ENCODE measurements around the gene SERTAD2. TPM values are rescaled to one million over a fixed set of nuclear protein-coding genes. Genes with fewer than 3 reads are reported as not detected.

The SERTAD2 gene
- total and polyA plus RNA-seq, 9 donors = 9.9 to 26.8 (median 20.8) TPM

GRCh38 chr2:64622443-64623241 lies 31.1 kb downstream of the SERTAD2 start:
- no peak overlapping the region for H3K4me3 ChIP-seq
- 77 to 78% (median 78%) methylated on average over 13 of the region's 13 CpGs for WGBS, 3 donors
- H3K9me3 ChIP-seq = no peaks in the 10 kb centered on the region
- intact Hi-C loops (cut with DNase I) = no loop called here
- peak in 3 of 5 donors; percentile 31 to 50 (median 41) for DNase-seq
- no peak for TF ChIP-seq POLR2A (IDR thresholded peaks at IDR 0.05)
- TF ChIP-seq, protein P1, sequence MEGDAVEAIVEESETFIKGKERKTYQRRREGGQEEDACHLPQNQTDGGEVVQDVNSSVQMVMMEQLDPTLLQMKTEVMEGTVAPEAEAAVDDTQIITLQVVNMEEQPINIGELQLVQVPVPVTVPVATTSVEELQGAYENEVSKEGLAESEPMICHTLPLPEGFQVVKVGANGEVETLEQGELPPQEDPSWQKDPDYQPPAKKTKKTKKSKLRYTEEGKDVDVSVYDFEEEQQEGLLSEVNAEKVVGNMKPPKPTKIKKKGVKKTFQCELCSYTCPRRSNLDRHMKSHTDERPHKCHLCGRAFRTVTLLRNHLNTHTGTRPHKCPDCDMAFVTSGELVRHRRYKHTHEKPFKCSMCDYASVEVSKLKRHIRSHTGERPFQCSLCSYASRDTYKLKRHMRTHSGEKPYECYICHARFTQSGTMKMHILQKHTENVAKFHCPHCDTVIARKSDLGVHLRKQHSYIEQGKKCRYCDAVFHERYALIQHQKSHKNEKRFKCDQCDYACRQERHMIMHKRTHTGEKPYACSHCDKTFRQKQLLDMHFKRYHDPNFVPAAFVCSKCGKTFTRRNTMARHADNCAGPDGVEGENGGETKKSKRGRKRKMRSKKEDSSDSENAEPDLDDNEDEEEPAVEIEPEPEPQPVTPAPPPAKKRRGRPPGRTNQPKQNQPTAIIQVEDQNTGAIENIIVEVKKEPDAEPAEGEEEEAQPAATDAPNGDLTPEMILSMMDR (IDR thresholded peaks at IDR 0.05) = peak in 2 of 3 donors; percentile 9 to 11
- no peak for TF ChIP-seq EP300 (IDR thresholded peaks at IDR 0.05)
- H3K4me1 ChIP-seq (ENCODE audit: insufficient read depth) = no peaks in the 10 kb centered on the region
- no peaks in the 10 kb centered on the region for H3K36me3 ChIP-seq
- no peaks in the 10 kb centered on the region for H3K27me3 ChIP-seq
- no peak overlapping the region for H3K27ac ChIP-seq

DNA sequence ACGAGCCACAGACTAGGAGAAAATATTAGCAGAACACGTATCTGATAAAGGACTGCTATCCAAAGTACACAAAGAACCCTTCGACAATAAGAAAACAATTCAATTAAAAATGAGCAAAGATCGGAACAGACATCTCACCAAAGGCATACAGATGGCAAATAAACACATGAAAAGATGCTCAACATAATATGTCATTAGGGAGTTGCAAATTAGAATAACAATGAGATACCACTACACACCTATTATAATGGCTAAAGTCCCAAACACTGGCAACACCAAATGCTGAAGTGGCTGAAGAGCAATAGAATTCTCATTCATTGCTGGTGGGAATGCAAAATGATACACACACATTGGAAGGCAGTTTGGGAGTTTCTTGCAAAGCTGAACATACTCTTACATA lies 33.1 kb downstream of the SERTAD2 start:
- no peak for DNase-seq
- Histone ChIP-seq H3K4me3 (no peak overlapping the region), H3K4me1 (ENCODE audit: insufficient read depth) (no peaks in the 10 kb centered on the region), H3K36me3 (no peaks in the 10 kb centered on the region), H3K27me3 (no peaks in the 10 kb centered on the region), H3K9me3 (no peaks in the 10 kb centered on the region), H3K27ac (no peak overlapping the region)
- intact Hi-C loops (cut with DNase I) = no loop called here
- TF ChIP-seq, protein P1 (IDR thresholded peaks at IDR 0.05) = no peak
- no peak for TF ChIP-seq POLR2A (IDR thresholded peaks at IDR 0.05)
- TF ChIP-seq EP300 (IDR thresholded peaks at IDR 0.05) = no peak
- WGBS, 3 donors = 51 to 72% (median 60%) methylated on average over 4 of the region's 4 CpGs

- intact Hi-C loops (cut with DNase I) = no loop called here
- H3K4me3 ChIP-seq = no peak overlapping the region
- H3K36me3 ChIP-seq = no peaks in the 10 kb centered on the region
- no peak for TF ChIP-seq POLR2A (IDR thresholded peaks at IDR 0.05)
- no peak for TF ChIP-seq EP300 (IDR thresholded peaks at IDR 0.05)
- TF ChIP-seq, protein P1 (IDR thresholded peaks at IDR 0.05) = no peak
- no peak for DNase-seq
- no peaks in the 10 kb centered on the region for H3K9me3 ChIP-seq
- H3K4me1 ChIP-seq (ENCODE audit: insufficient read depth) = no peaks in the 10 kb centered on the region
- H3K27me3 ChIP-seq = no peaks in the 10 kb centered on the region
- no peak overlapping the region for H3K27ac ChIP-seq
- 67 to 79% (median 78%) methylated on average over 6 of the region's 6 CpGs for WGBS, 3 donors
These were observed 36.0 kb downstream of the SERTAD2 start for GRCh38 chr2:64617631-64618151.

DNA sequence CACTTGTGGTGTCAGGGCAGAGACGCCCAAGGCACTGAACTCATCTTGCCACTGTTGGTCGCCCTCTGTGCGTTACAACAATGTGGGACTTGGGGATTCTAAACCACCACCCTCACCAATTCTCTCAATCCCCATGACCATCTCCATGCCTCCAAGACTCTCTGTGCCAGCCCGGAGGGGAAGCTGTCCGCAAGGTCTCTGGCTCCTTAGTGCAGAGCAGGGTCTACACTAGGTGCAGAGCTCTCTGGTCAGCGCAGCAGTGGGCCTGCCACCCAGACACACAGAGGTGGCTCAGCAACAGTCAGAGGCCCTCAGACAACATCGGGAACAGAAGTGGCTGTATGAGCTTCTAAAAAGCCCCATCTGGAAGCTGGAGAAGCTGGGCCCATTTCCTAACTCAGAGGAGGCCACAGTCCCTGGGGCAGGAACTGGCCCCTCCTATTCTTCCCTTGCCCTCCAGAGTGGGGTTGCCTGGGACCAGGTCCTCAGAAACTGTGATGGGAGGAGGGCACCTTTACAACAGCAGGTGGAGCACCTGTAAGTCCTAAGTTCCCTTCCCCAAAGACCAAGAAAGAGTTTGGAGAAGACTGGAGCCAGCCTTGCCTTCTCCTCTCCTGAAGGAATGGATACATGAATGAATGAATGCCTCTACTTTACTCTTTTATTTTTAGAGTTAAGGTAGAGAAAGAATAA lies 37.7 kb downstream of the SERTAD2 start:
- Histone ChIP-seq H3K4me1 (ENCODE audit: insufficient read depth) (no peaks in the 10 kb centered on the region), H3K27me3 (no peaks in the 10 kb centered on the region), H3K4me3 (no peak overlapping the region), H3K27ac (no peak overlapping the region), H3K36me3 (no peaks in the 10 kb centered on the region), H3K9me3 (no peaks in the 10 kb centered on the region)
- 96 to 99% (median 97%) methylated on average over 7 of the region's 7 CpGs for WGBS, 3 donors
- intact Hi-C loops (cut with DNase I) = no loop called here
- no peak for DNase-seq
- TF ChIP-seq POLR2A (IDR thresholded peaks at IDR 0.05) = no peak
- TF ChIP-seq, protein P1 (IDR thresholded peaks at IDR 0.05) = no peak
- TF ChIP-seq EP300 (IDR thresholded peaks at IDR 0.05) = no peak
